ENCODE data around the gene SLC25A29.
"Not testable (repeated sequence)": the region's sequence is repeated elsewhere in the genome, so short reads cannot be mapped to it uniquely, and the experiment has no call there.

SLC25A29 gene

GRCh38 chr14:100306101-100306997 lies at the start of gene SLC25A29:
Gene SLC25A29 (minus strand): TSS chr14:100306444. CDS start chr14:100306232, 212 bp downstream.
- peak; percentile 58 for DNase-seq (ENCODE audit: low read depth)

GRCh38 chr14:100350986-100351385 lies 44.7 kb upstream of the SLC25A29 start:
- no peak for DNase-seq (ENCODE audit: low read depth)

- DNase-seq (ENCODE audit: low read depth): no peak
These were observed 44.2 kb upstream of the SLC25A29 start for GRCh38 chr14:100350276-100350926.

GRCh38 chr14:100348784-100349685 lies 42.8 kb upstream of the SLC25A29 start:
- no peak for DNase-seq (ENCODE audit: low read depth)

GRCh38 chr14:100348253-100348729 lies 42.0 kb upstream of the SLC25A29 start:
- DNase-seq (ENCODE audit: low read depth): no peak

- no peak for DNase-seq (ENCODE audit: low read depth)
These were observed 40.3 kb upstream of the SLC25A29 start for GRCh38 chr14:100346306-100347091.

GRCh38 chr14:100345711-100346110 lies 39.5 kb upstream of the SLC25A29 start:
- DNase-seq (ENCODE audit: low read depth): no peak

GRCh38 chr14:100344657-100345056 lies 38.4 kb upstream of the SLC25A29 start:
- DNase-seq (ENCODE audit: low read depth): not testable (repeated sequence)

- not testable (repeated sequence) for DNase-seq (ENCODE audit: low read depth)
These were observed 36.6 kb upstream of the SLC25A29 start for GRCh38 chr14:100342826-100343225.

- DNase-seq (ENCODE audit: low read depth): no peak
These were observed 36.0 kb upstream of the SLC25A29 start for GRCh38 chr14:100342195-100342594.

- no peak for DNase-seq (ENCODE audit: low read depth)
These were observed 35.2 kb upstream of the SLC25A29 start for GRCh38 chr14:100341301-100342031.

- no peak for DNase-seq (ENCODE audit: low read depth)
These were observed 34.2 kb upstream of the SLC25A29 start for GRCh38 chr14:100340423-100340813.

GRCh38 chr14:100339766-100340422 lies 33.6 kb upstream of the SLC25A29 start:
- DNase-seq (ENCODE audit: low read depth): no peak

GRCh38 chr14:100336618-100337530 lies 30.6 kb upstream of the SLC25A29 start:
- DNase-seq (ENCODE audit: low read depth): no peak

GRCh38 chr14:100334904-100335303 lies 28.7 kb upstream of the SLC25A29 start:
- DNase-seq (ENCODE audit: low read depth): no peak

GRCh38 chr14:100333827-100334226 lies 27.6 kb upstream of the SLC25A29 start:
- no peak for DNase-seq (ENCODE audit: low read depth)

- no peak for DNase-seq (ENCODE audit: low read depth)
These were observed 27.1 kb upstream of the SLC25A29 start for GRCh38 chr14:100333311-100333710.

- no peak for DNase-seq (ENCODE audit: low read depth)
These were observed 26.6 kb upstream of the SLC25A29 start for GRCh38 chr14:100332797-100333196.

All from activated T-cell treated with anti-CD3 and anti-CD28 coated beads for 1 hour (primary cell).